K562 treated with DMSO at 1 percent for 24 hours (cell line): ENCODE results near the gene DCAF17. TPM values are rescaled to one million over a fixed set of nuclear protein-coding genes. Genes with fewer than 3 reads are reported as not detected.

Source experiments
- total RNA-seq: library from RNA; unstranded; fragments of 300-600 nt; gene quantifications from 2 replicates; pipeline ENCODE4 v1.2.3, GENCODE V29; 2022; ENCODE audit warnings: low read depth; ENCODE audit not compliant: insufficient read depth

Gene DCAF17
- total RNA-seq, result 7.1 and 7.3 TPM in 2 replicates

GRCh38 chr2:171434013-171434989, at the start of gene DCAF17:
Gene DCAF17 (plus strand): TSS chr2:171434226. CDS start chr2:171434578, 352 bp downstream.

GRCh38 chr2:171433763-171434012, 338 bp upstream of the DCAF17 start, which contains the start of gene METTL8:
Gene METTL8 (minus strand): TSS chr2:171433990. CDS start chr2:171392185, 41,805 bp downstream.

GRCh38 chr2:171522052-171522787, 88.2 kb downstream of the DCAF17 start, which contains the start of gene CYBRD1:
Gene CYBRD1 (plus strand): TSS chr2:171522474. CDS start chr2:171522546, 72 bp downstream.

Other genes with a start within 250 kb of the DCAF17 start
- gene METTL8, start 236 bp upstream of the DCAF17 start, total RNA-seq, result 6.9 and 14.2 TPM in 2 replicates
- 8.8 and 15.2 TPM in 2 replicates for gene CYBRD1, start 88.2 kb downstream of the DCAF17 start, total RNA-seq